Right atrium auricular region (tissue), 2 donors: ENCODE measurements around the gene MCU. TPM values are rescaled to one million over a fixed set of nuclear protein-coding genes. Genes with fewer than 3 reads are reported as not detected.
"Not testable (repeated sequence)": the region's sequence is repeated elsewhere in the genome, so short reads cannot be mapped to it uniquely, and the experiment has no call there.

Source experiments
- DNase-seq: peaks from one replicate; pipeline ENCODE4 v3.0.0-alpha.2; 2019; ENCODE audit warnings: low spot score
- H3K27ac ChIP-seq, 2 donors: fragments of 200-600 bp; sonication (generic); 1 replicate in 1 of 2; 2 replicates in 1 of 2; pipeline ENCODE4 v1.5.1; 2016 to 2019
- H3K27me3 ChIP-seq, 2 donors: fragments of 200-600 bp; sonication (generic); one replicate each; pipeline versions ENCODE4 v1.5.1 to v1.6.0; 2017 to 2019
- H3K36me3 ChIP-seq: fragments of 200-600 bp; sonication (generic); one replicate; pipeline ENCODE4 v1.5.1; 2016
- H3K4me1 ChIP-seq, 2 donors: fragments of 200-600 bp; sonication (generic); one replicate each; pipeline versions ENCODE4 v1.5.1 to v1.6.0; 2017 to 2019
- H3K4me3 ChIP-seq, 2 donors: fragments of 200-600 bp; sonication (generic); 1 replicate in 1 of 2; 2 replicates in 1 of 2; pipeline ENCODE4 v1.5.1; 2017 to 2019; ENCODE audit warnings: mild to moderate bottlenecking in 1 of 2, moderate library complexity in 1 of 2
- H3K9me3 ChIP-seq, 2 donors: fragments of 200-600 bp; sonication (generic); one replicate each; pipeline ENCODE4 v1.5.1; 2019
- total RNA-seq, 2 donors: library from RNA; depleted of rRNA; stranded (reverse); fragments of >200 nt; gene quantifications; one replicate each; pipeline ENCODE4 v1.1.0, GENCODE V29; 2016
- TF ChIP-seq, protein P1 (sequence below), 2 donors: fragments of 200-600 bp; sonication (generic); IDR thresholded peaks; one replicate each; pipeline ENCODE4 v1.5.1; 2019; ENCODE audit warnings: antibody characterized with exemption in 2 of 2

MCU gene
- total RNA-seq, 2 donors from 2014 or later = 12.4 to 14.2 TPM

- Histone ChIP-seq H3K36me3 (no peaks in the 10 kb centered on the region), H3K27me3 (no peaks in the 10 kb centered on the region), H3K27ac (no peak overlapping the region), H3K9me3 (no peaks in the 10 kb centered on the region), H3K4me3 (no peak overlapping the region), H3K4me1 (no peaks in the 10 kb centered on the region)
- DNase-seq = no peak
- TF ChIP-seq, protein P1, sequence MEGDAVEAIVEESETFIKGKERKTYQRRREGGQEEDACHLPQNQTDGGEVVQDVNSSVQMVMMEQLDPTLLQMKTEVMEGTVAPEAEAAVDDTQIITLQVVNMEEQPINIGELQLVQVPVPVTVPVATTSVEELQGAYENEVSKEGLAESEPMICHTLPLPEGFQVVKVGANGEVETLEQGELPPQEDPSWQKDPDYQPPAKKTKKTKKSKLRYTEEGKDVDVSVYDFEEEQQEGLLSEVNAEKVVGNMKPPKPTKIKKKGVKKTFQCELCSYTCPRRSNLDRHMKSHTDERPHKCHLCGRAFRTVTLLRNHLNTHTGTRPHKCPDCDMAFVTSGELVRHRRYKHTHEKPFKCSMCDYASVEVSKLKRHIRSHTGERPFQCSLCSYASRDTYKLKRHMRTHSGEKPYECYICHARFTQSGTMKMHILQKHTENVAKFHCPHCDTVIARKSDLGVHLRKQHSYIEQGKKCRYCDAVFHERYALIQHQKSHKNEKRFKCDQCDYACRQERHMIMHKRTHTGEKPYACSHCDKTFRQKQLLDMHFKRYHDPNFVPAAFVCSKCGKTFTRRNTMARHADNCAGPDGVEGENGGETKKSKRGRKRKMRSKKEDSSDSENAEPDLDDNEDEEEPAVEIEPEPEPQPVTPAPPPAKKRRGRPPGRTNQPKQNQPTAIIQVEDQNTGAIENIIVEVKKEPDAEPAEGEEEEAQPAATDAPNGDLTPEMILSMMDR (IDR thresholded peaks at IDR 0.05) = no peak
These were observed 30.5 kb upstream of the MCU start for GRCh38 chr10:72661431-72661830.

- no peaks in the 10 kb centered on the region for H3K4me1 ChIP-seq
- H3K27me3 ChIP-seq = no peaks in the 10 kb centered on the region
- no peak overlapping the region for H3K27ac ChIP-seq
- H3K4me3 ChIP-seq = no peak overlapping the region
- TF ChIP-seq, protein P1 (IDR thresholded peaks at IDR 0.05) = no peak
- no peaks in the 10 kb centered on the region for H3K9me3 ChIP-seq
- no peak for DNase-seq
- H3K36me3 ChIP-seq = no peaks in the 10 kb centered on the region
These were observed 28.0 kb upstream of the MCU start for GRCh38 chr10:72663971-72664370.

DNA sequence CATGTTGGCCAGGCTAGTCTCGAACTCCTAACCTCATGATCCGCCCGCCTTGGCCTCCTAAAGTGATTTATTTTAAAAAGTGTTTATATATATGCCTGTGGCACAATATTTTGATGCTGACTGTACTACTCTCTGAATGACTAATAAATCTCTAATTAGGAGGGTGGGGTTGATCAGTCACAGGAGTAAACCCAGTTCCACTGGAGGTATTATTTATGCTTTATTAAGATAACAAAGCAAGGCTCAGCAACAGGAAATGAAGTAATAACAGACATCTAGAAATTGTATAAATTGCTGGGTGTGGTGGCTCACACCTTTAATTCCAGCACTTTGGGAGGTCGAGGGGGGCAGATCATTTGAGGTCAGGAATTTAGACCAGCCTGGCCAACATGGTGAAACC is 26.0 kb upstream of the MCU start:
- TF ChIP-seq, protein P1 (IDR thresholded peaks at IDR 0.05) = no peak
- no peaks in the 10 kb centered on the region for H3K27me3 ChIP-seq
- H3K9me3 ChIP-seq = no peaks in the 10 kb centered on the region
- H3K4me1 ChIP-seq = no peaks in the 10 kb centered on the region
- H3K4me3 ChIP-seq = no peak overlapping the region
- H3K36me3 ChIP-seq = no peaks in the 10 kb centered on the region
- H3K27ac ChIP-seq = no peak overlapping the region
- no peak for DNase-seq

- H3K4me3 ChIP-seq = no peak overlapping the region
- TF ChIP-seq, protein P1 (IDR thresholded peaks at IDR 0.05) = no peak
- no peaks in the 10 kb centered on the region for H3K4me1 ChIP-seq
- no peak for DNase-seq
- no peak overlapping the region for H3K27ac ChIP-seq
- no peaks in the 10 kb centered on the region for H3K27me3 ChIP-seq
- no peaks in the 10 kb centered on the region for H3K36me3 ChIP-seq
- H3K9me3 ChIP-seq = no peaks in the 10 kb centered on the region
These were observed 24.6 kb upstream of the MCU start for GRCh38 chr10:72667207-72667864.

DNA sequence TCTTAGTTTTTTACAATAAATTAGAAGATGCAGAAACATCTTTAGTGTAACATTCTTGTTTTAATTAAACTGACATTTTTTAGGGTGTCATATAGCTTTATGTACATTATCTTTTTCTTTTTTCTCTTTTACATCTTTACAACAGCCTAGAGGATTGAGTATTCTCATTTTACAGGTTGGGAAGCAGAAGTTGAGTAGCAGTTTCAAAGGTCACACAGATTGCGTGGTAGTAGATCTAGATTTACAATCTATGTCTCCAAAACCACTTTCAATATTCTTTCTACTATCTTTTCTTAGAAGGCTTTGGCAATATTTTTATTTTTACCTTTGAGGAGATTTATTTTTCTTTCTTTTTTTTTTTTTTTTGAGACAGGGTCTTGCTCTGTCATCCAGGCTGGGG is 18.7 kb upstream of the MCU start:
- Histone ChIP-seq H3K9me3 (no peaks in the 10 kb centered on the region), H3K27ac (no peak overlapping the region), H3K4me3 (no peak overlapping the region), H3K4me1 (no peaks in the 10 kb centered on the region), H3K27me3 (no peaks in the 10 kb centered on the region), H3K36me3 (no peaks in the 10 kb centered on the region)
- TF ChIP-seq, protein P1 (IDR thresholded peaks at IDR 0.05) = no peak
- no peak for DNase-seq

GRCh38 chr10:72674174-72674573 is 17.8 kb upstream of the MCU start:
- not testable (repeated sequence) for DNase-seq, H3K4me3 ChIP-seq, H3K9me3 ChIP-seq, H3K27me3 ChIP-seq, H3K27ac ChIP-seq, H3K36me3 ChIP-seq, H3K4me1 ChIP-seq
